ENCODE data around the gene ATOSA. TPM values are rescaled to one million over a fixed set of nuclear protein-coding genes. Genes with fewer than 3 reads are reported as not detected.

ATOSA gene
- total RNA-seq, 1 donor from 2014 or later = 37.7 TPM

GRCh38 chr15:52699457-52699856 is 20.3 kb upstream of the ATOSA start:
- Mint-ChIP-seq H3K4me1 (ENCODE audit: unreplicated experiment) (no peaks in the 10 kb centered on the region), H3K27me3 (peaks cover 16% of the 10 kb centered on the region), H3K9me3 (no peaks in the 10 kb centered on the region), H3K4me3 (no peak overlapping the region), H3K27ac (no peak overlapping the region), H3K36me3 (no peaks in the 10 kb centered on the region)
- no peak for DNase-seq (ENCODE audit: extremely low spot score, unreplicated experiment)
- TF ChIP-seq, protein P1, sequence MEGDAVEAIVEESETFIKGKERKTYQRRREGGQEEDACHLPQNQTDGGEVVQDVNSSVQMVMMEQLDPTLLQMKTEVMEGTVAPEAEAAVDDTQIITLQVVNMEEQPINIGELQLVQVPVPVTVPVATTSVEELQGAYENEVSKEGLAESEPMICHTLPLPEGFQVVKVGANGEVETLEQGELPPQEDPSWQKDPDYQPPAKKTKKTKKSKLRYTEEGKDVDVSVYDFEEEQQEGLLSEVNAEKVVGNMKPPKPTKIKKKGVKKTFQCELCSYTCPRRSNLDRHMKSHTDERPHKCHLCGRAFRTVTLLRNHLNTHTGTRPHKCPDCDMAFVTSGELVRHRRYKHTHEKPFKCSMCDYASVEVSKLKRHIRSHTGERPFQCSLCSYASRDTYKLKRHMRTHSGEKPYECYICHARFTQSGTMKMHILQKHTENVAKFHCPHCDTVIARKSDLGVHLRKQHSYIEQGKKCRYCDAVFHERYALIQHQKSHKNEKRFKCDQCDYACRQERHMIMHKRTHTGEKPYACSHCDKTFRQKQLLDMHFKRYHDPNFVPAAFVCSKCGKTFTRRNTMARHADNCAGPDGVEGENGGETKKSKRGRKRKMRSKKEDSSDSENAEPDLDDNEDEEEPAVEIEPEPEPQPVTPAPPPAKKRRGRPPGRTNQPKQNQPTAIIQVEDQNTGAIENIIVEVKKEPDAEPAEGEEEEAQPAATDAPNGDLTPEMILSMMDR (conservative IDR thresholded peaks at IDR 0.05) = no peak

DNA sequence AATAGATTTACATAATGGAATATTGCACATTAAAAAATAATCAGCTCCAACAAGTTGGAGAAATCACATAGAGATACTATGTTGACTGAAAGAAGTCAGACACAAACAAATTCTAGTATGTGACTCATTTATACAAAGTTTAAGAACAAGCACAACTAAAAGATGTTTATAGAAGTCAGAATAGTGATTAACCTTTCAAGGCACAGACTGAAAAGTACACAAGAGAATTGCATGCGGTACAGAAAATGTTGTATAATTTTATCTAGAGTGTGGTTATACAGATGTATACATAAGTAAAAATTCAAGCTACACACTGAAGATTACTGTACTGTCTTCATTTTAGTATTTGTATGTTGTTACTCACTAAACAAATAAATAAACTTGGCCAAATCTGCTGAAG is 19.3 kb upstream of the ATOSA start:
- H3K36me3 Mint-ChIP-seq = no peaks in the 10 kb centered on the region
- H3K4me1 Mint-ChIP-seq (ENCODE audit: unreplicated experiment) = no peaks in the 10 kb centered on the region
- H3K4me3 Mint-ChIP-seq = no peak overlapping the region
- H3K9me3 Mint-ChIP-seq = no peaks in the 10 kb centered on the region
- H3K27ac Mint-ChIP-seq = no peak overlapping the region
- TF ChIP-seq, protein P1 (conservative IDR thresholded peaks at IDR 0.05) = no peak
- DNase-seq (ENCODE audit: extremely low spot score, unreplicated experiment) = no peak
- peaks cover 15% of the 10 kb centered on the region for H3K27me3 Mint-ChIP-seq

- Mint-ChIP-seq H3K4me1 (ENCODE audit: unreplicated experiment) (no peaks in the 10 kb centered on the region), H3K9me3 (no peaks in the 10 kb centered on the region)
Observed at GRCh38 chr15:52697051-52697450, 17.9 kb upstream of the ATOSA start.

GRCh38 chr15:52695154-52695553 is 16.0 kb upstream of the ATOSA start:
- no peaks in the 10 kb centered on the region for H3K9me3 Mint-ChIP-seq
- peaks cover 19% of the 10 kb centered on the region for H3K27me3 Mint-ChIP-seq
- no peak overlapping the region for H3K4me3 Mint-ChIP-seq
- no peaks in the 10 kb centered on the region for H3K4me1 Mint-ChIP-seq (ENCODE audit: unreplicated experiment)
- H3K27ac Mint-ChIP-seq = no peak overlapping the region
- no peaks in the 10 kb centered on the region for H3K36me3 Mint-ChIP-seq
- no peak for DNase-seq (ENCODE audit: extremely low spot score, unreplicated experiment)
- TF ChIP-seq, protein P1 (conservative IDR thresholded peaks at IDR 0.05) = no peak

More at GRCh38 chr15:52697051-52697450, 17.9 kb upstream of the ATOSA start:
- no peak overlapping the region for H3K4me3 Mint-ChIP-seq
- TF ChIP-seq, protein P1 (conservative IDR thresholded peaks at IDR 0.05) = no peak
- no peaks in the 10 kb centered on the region for H3K36me3 Mint-ChIP-seq
- peaks cover 16% of the 10 kb centered on the region for H3K27me3 Mint-ChIP-seq
- no peak overlapping the region for H3K27ac Mint-ChIP-seq
- no peak for DNase-seq (ENCODE audit: extremely low spot score, unreplicated experiment)

GRCh38 chr15:52689562-52689961 is 10.4 kb upstream of the ATOSA start:
- Mint-ChIP-seq H3K4me1 (ENCODE audit: unreplicated experiment) (no peaks in the 10 kb centered on the region), H3K27me3 (peaks cover 11% of the 10 kb centered on the region), H3K4me3 (no peak overlapping the region), H3K27ac (no peak overlapping the region), H3K9me3 (no peaks in the 10 kb centered on the region), H3K36me3 (no peaks in the 10 kb centered on the region)
- TF ChIP-seq, protein P1 (conservative IDR thresholded peaks at IDR 0.05) = no peak
- no peak for DNase-seq (ENCODE audit: extremely low spot score, unreplicated experiment)

- Mint-ChIP-seq H3K27ac (no peak overlapping the region), H3K4me3 (no peak overlapping the region), H3K4me1 (ENCODE audit: unreplicated experiment) (peaks cover 4% of the 10 kb centered on the region), H3K36me3 (no peaks in the 10 kb centered on the region), H3K27me3 (peaks cover 13% of the 10 kb centered on the region), H3K9me3 (no peaks in the 10 kb centered on the region)
- no peak for DNase-seq (ENCODE audit: extremely low spot score, unreplicated experiment)
- TF ChIP-seq, protein P1 (conservative IDR thresholded peaks at IDR 0.05) = no peak
Observed at GRCh38 chr15:52683580-52683979, 4.4 kb upstream of the ATOSA start.

All from type B pancreatic cell (in vitro differentiated cells).